ENCODE data around the gene CDCA4.

GRCh38 chr14:104999361-104999760, 21.5 kb downstream of the CDCA4 start:
- TF ChIP-seq EZH2phosphoT487 (IDR thresholded peaks at IDR 0.05; ENCODE audit: insufficient read depth, low read depth) (no peak), EZH2 (IDR thresholded peaks at IDR 0.05; ENCODE audit: insufficient read depth, poor library complexity, severe bottlenecking) (no peak)
